Suprapubic skin (tissue), 4 donors: ENCODE data around the gene KCNK5. TPM values are rescaled to one million over a fixed set of nuclear protein-coding genes. Genes with fewer than 3 reads are reported as not detected.

Experiments
- DNase-seq, 2 donors: peaks; one replicate each; pipeline ENCODE4 v3.0.0-alpha.2; 2019; ENCODE audit warnings: low spot score in 2 of 2
- H3K27ac ChIP-seq: fragments of 200-600 bp; sonication (generic); one replicate; pipeline ENCODE4 v1.5.1; 2019
- H3K27me3 ChIP-seq: fragments of 200-600 bp; sonication (generic); one replicate; pipeline ENCODE4 v1.5.1; 2019
- H3K36me3 ChIP-seq: fragments of 200-600 bp; sonication (generic); one replicate; pipeline ENCODE4 v1.5.1; 2019
- H3K4me1 ChIP-seq: fragments of 200-600 bp; sonication (generic); one replicate; pipeline ENCODE4 v1.5.1; 2019
- H3K4me3 ChIP-seq: fragments of 200-600 bp; sonication (generic); one replicate; pipeline ENCODE4 v1.5.1; 2019; ENCODE audit warnings: mild to moderate bottlenecking
- H3K9me3 ChIP-seq: fragments of 200-600 bp; sonication (generic); one replicate; pipeline ENCODE4 v1.5.1; 2019
- CTCF ChIP-seq, 2 donors: fragments of 200-600 bp in 1 of 2; fragments of 450-650 bp in 1 of 2; sonication (generic) in 1 of 2; IDR thresholded peaks; one replicate each; pipeline ENCODE4 v1.5.1; 2016 to 2019; ENCODE audit warnings: antibody characterized with exemption in 2 of 2, mild to moderate bottlenecking in 1 of 2, moderate library complexity in 1 of 2
- EP300 ChIP-seq: sonication (generic); formaldehyde crosslinking; IDR thresholded peaks from one replicate; pipeline ENCODE4 v1.6.1; 2017; ENCODE audit warnings: antibody characterized with exemption
- POLR2A ChIP-seq, 2 donors: fragments of 450-650 bp; IDR thresholded peaks; one replicate each; pipeline ENCODE4 v1.6.1; 2017; ENCODE audit warnings: antibody characterized with exemption in 2 of 2, mild to moderate bottlenecking in 2 of 2, moderate library complexity in 2 of 2
- POLR2AphosphoS5 ChIP-seq, 3 donors: sonication (generic); formaldehyde crosslinking; IDR thresholded peaks; one replicate each; pipeline ENCODE4 v1.6.1; 2017; ENCODE audit warnings: antibody characterized with exemption in 3 of 3
- WGBS: methylation state at CpG from one replicate; pipeline ENCODE4 v1.1.5; 2018; 5-methylcytosine and 5-hydroxymethylcytosine counted together
- total RNA-seq, 4 donors: library from RNA; depleted of rRNA; stranded (reverse); fragments of >200 nt; gene quantifications; one replicate each; pipeline ENCODE4 v1.1.0, GENCODE V29; 2016

The KCNK5 gene
- total RNA-seq, 4 donors from 2014 or later: 18.6 to 43.9 (median 26.3) TPM

- DNase-seq: no peak
- H3K4me1 ChIP-seq: peaks cover 15% of the 10 kb centered on the region
- no peak overlapping the region for H3K27ac ChIP-seq
These were observed 5.7 kb downstream of the KCNK5 start for GRCh38 chr6:39223555-39223954.

GRCh38 chr6:39223061-39223460, 6.2 kb downstream of the KCNK5 start:
- no peak overlapping the region for H3K27ac ChIP-seq
- TF ChIP-seq POLR2A (IDR thresholded peaks at IDR 0.05) (no peak), EP300 (no peak), POLR2AphosphoS5 (IDR thresholded peaks at IDR 0.05) (no peak)
- no peaks in the 10 kb centered on the region for H3K9me3 ChIP-seq
- WGBS: 90% methylated on average over 5 of the region's 5 CpGs
- H3K4me3 ChIP-seq: peak overlapping the region; percentile 48
- no peaks in the 10 kb centered on the region for H3K36me3 ChIP-seq
- no peak for DNase-seq
- peaks cover 8% of the 10 kb centered on the region for H3K27me3 ChIP-seq
- H3K4me1 ChIP-seq: peaks cover 10% of the 10 kb centered on the region

More at GRCh38 chr6:39223555-39223954, 5.7 kb downstream of the KCNK5 start:
- Histone ChIP-seq H3K4me3 (peak overlapping the region; percentile 48), H3K27me3 (peaks cover 13% of the 10 kb centered on the region), H3K36me3 (no peaks in the 10 kb centered on the region), H3K9me3 (no peaks in the 10 kb centered on the region)
- 59% methylated on average over 3 of the region's 3 CpGs for WGBS
- TF ChIP-seq POLR2AphosphoS5 (IDR thresholded peaks at IDR 0.05) (no peak), POLR2A (IDR thresholded peaks at IDR 0.05) (no peak), CTCF (IDR thresholded peaks at IDR 0.05) (no peak), EP300 (no peak)

GRCh38 chr6:39221779-39222641, 7.3 kb downstream of the KCNK5 start:
- WGBS: 81% methylated on average over 7 of the region's 7 CpGs
- Histone ChIP-seq H3K9me3 (no peaks in the 10 kb centered on the region), H3K4me1 (peaks cover 9% of the 10 kb centered on the region), H3K27ac (no peak overlapping the region), H3K27me3 (peaks cover 4% of the 10 kb centered on the region), H3K4me3 (peak overlapping the region; percentile 48), H3K36me3 (no peaks in the 10 kb centered on the region)
- DNase-seq: no peak
- TF ChIP-seq POLR2A (IDR thresholded peaks at IDR 0.05): no peak
- TF ChIP-seq CTCF (IDR thresholded peaks at IDR 0.05): no peak
- TF ChIP-seq EP300: no peak
- TF ChIP-seq POLR2AphosphoS5 (IDR thresholded peaks at IDR 0.05): no peak

GRCh38 chr6:39221115-39221514, 8.2 kb downstream of the KCNK5 start:
- TF ChIP-seq CTCF (IDR thresholded peaks at IDR 0.05) (no peak), EP300 (no peak), POLR2AphosphoS5 (IDR thresholded peaks at IDR 0.05) (no peak), POLR2A (IDR thresholded peaks at IDR 0.05) (no peak)
- Histone ChIP-seq H3K36me3 (no peaks in the 10 kb centered on the region), H3K4me3 (no peak overlapping the region), H3K9me3 (no peaks in the 10 kb centered on the region), H3K4me1 (peaks cover 9% of the 10 kb centered on the region), H3K27ac (no peak overlapping the region), H3K27me3 (no peaks in the 10 kb centered on the region)
- no peak for DNase-seq
- 96% methylated on average over 3 of the region's 3 CpGs for WGBS

GRCh38 chr6:39218868-39219567, 10.3 kb downstream of the KCNK5 start:
- no peaks in the 10 kb centered on the region for H3K9me3 ChIP-seq
- H3K27ac ChIP-seq: no peak overlapping the region
- TF ChIP-seq EP300 (no peak), CTCF (IDR thresholded peaks at IDR 0.05) (no peak), POLR2AphosphoS5 (IDR thresholded peaks at IDR 0.05) (no peak), POLR2A (IDR thresholded peaks at IDR 0.05) (no peak)
- H3K27me3 ChIP-seq: no peaks in the 10 kb centered on the region
- DNase-seq: no peak
- H3K4me1 ChIP-seq: peaks cover 7% of the 10 kb centered on the region
- WGBS: 63% methylated on average over 5 of the region's 5 CpGs
- H3K4me3 ChIP-seq: no peak overlapping the region
- no peaks in the 10 kb centered on the region for H3K36me3 ChIP-seq
